SK-N-SH (cell line): ENCODE measurements around the gene SSR4. TPM values are rescaled to one million over a fixed set of nuclear protein-coding genes. Genes with fewer than 3 reads are reported as not detected.

Experiments used
- CTCF ChIA-PET: fragments of 300-600, 350-600 bp; formaldehyde crosslinking; extraction: SDS; loops from one replicate; lab custom pipeline; 2021; lab: Yijun Ruan, JAX
- POLR2A ChIA-PET: fragments of 350-600 bp; sonication (Branson Sonifier 250); formaldehyde crosslinking; extraction: SDS; loops from one replicate; lab custom pipeline; 2020; ENCODE audit warnings: antibody characterized with exemption, inconsistent platforms; lab: Yijun Ruan, JAX
- DNase-seq: peaks from one replicate; pipeline ENCODE4 v3.0.0; 2012
- H2AFZ ChIP-seq: fragments of 200-600 bp; sonication (generic); 2 replicates; pipeline ENCODE4 v1.8.1; 2016; ENCODE audit warnings: antibody characterized with exemption, mild to moderate bottlenecking, low read depth
- H3F3A ChIP-seq: fragments of 200-600 bp; sonication (generic); replicated peaks from 2 replicates; pipeline ENCODE3; 2016; ENCODE audit warnings: antibody characterized with exemption, mild to moderate bottlenecking; ENCODE audit not compliant: insufficient read depth
- H3K27ac ChIP-seq, 2 experiments: fragments of 200-500 bp in 1 of 2; fragments of 200-600 bp in 1 of 2; sonication (Bioruptor generic) in 1 of 2; sonication (generic), shearing (Covaris generic) in 1 of 2; 2 replicates each; pipeline versions ENCODE4 v1.5.1 to v1.6.1; 2014 to 2016; ENCODE audit warnings: low read depth in 2 of 2, inconsistent platforms in 1 of 2, low read length in 1 of 2, mild to moderate bottlenecking in 1 of 2, mixed read lengths in 1 of 2
- H3K27me3 ChIP-seq: fragments of 200-600 bp; sonication (generic), shearing (Covaris generic); 2 replicates; pipeline ENCODE4 v1.6.1; 2016; ENCODE audit warnings: mixed run types; ENCODE audit not compliant: insufficient read depth
- H3K36me3 ChIP-seq, 2 experiments: fragments of 200-500 bp in 1 of 2; fragments of 200-600 bp in 1 of 2; sonication (Bioruptor generic) in 1 of 2; sonication (generic) in 1 of 2; replicated peaks in 1 of 2; 2 replicates each; pipeline versions ENCODE3 to v1.5.1; 2014 to 2016; ENCODE audit warnings: low read length in 1 of 2, mild to moderate bottlenecking in 1 of 2; ENCODE audit not compliant: insufficient read depth in 2 of 2, control insufficient read depth in 1 of 2
- H3K4me1 ChIP-seq, 2 experiments: fragments of 200-500 bp in 1 of 2; fragments of 200-600 bp in 1 of 2; sonication (Bioruptor generic) in 1 of 2; sonication (generic), shearing (Covaris generic) in 1 of 2; 2 replicates each; pipeline versions ENCODE4 v1.5.1 to v1.6.1; 2014 to 2016; ENCODE audit warnings: low read depth in 1 of 2, low read length in 1 of 2, mixed run types in 1 of 2; ENCODE audit not compliant: insufficient read depth in 2 of 2, control insufficient read depth in 1 of 2
- H3K4me2 ChIP-seq: fragments of 200-600 bp; sonication (generic), shearing (Covaris generic); 2 replicates; pipeline ENCODE4 v1.6.1; 2017; ENCODE audit warnings: mixed run types
- H3K4me3 ChIP-seq, 2 experiments: fragments of 200-500 bp in 1 of 2; fragments of 200-600 bp in 1 of 2; sonication (Bioruptor generic) in 1 of 2; sonication (generic), shearing (Covaris generic) in 1 of 2; 2 replicates each; pipeline versions ENCODE4 v1.5.1 to v1.8.1; 2014 to 2016; ENCODE audit warnings: low read depth in 2 of 2, inconsistent platforms in 1 of 2, low read length in 1 of 2, mild to moderate bottlenecking in 1 of 2, mixed read lengths in 1 of 2, moderate library complexity in 1 of 2
- H3K79me2 ChIP-seq: fragments of 200-600 bp; sonication (generic); 2 replicates; pipeline ENCODE4 v1.8.1; 2017; ENCODE audit warnings: mild to moderate bottlenecking; ENCODE audit not compliant: insufficient read depth
- H3K9ac ChIP-seq: fragments of 200-600 bp; sonication (generic); 2 replicates; pipeline ENCODE4 v1.6.1; 2017; ENCODE audit warnings: mixed run types
- H3K9me2 ChIP-seq: fragments of 200-600 bp; sonication (generic); 2 replicates; pipeline ENCODE4 v1.6.1; 2017; ENCODE audit warnings: mixed run types
- H3K9me3 ChIP-seq: fragments of 200-600 bp; sonication (generic); 2 replicates; pipeline ENCODE4 v1.6.1; 2017; ENCODE audit warnings: mixed run types, mild to moderate bottlenecking, moderate library complexity
- H4K20me1 ChIP-seq: fragments of 200-600 bp; sonication (generic); 2 replicates; pipeline ENCODE4 v1.6.1; 2017; ENCODE audit warnings: mild to moderate bottlenecking, mixed run types; ENCODE audit not compliant: insufficient read depth
- CHD2 ChIP-seq: fragments of 150-350 bp; IDR thresholded peaks from 2 replicates; pipeline ENCODE4 v1.6.1; 2018; ENCODE audit warnings: low read length; ENCODE audit not compliant: partially characterized antibody
- ELF1 ChIP-seq: IDR thresholded peaks from 2 replicates; pipeline ENCODE4 v1.4.0; 2012
- EZH2phosphoT487 ChIP-seq: fragments of 200-600 bp; sonication (generic); IDR thresholded peaks from 2 replicates; pipeline ENCODE4 v1.6.1; 2017; ENCODE audit warnings: low read depth, mixed run types, mild to moderate bottlenecking, antibody characterized with exemption, moderate library complexity, borderline replicate concordance
- FOSL2 ChIP-seq: IDR thresholded peaks from 2 replicates; pipeline ENCODE4 v1.4.0; 2012; ENCODE audit warnings: low read depth, mild to moderate bottlenecking, moderate library complexity, borderline replicate concordance
- GABPA ChIP-seq: IDR thresholded peaks from 2 replicates; pipeline ENCODE4 v1.4.0; 2012; ENCODE audit warnings: low read depth, mild to moderate bottlenecking
- JUND ChIP-seq: IDR thresholded peaks from 2 replicates; pipeline ENCODE4 v1.4.0; 2012
- MEF2A ChIP-seq: IDR thresholded peaks from 2 replicates; pipeline ENCODE4 v1.4.0; 2012; ENCODE audit warnings: low read depth, borderline replicate concordance
- POLR2AphosphoS5 ChIP-seq: IDR thresholded peaks from 2 replicates; pipeline ENCODE4 v1.6.1; 2012; ENCODE audit warnings: low read depth, low read length
- RXRA ChIP-seq: IDR thresholded peaks from 2 replicates; pipeline ENCODE4 v1.4.0; 2012; ENCODE audit warnings: low read depth, mild to moderate bottlenecking, borderline replicate concordance
- TCF12 ChIP-seq: IDR thresholded peaks from 2 replicates; pipeline ENCODE4 v1.4.0; 2012
- TEAD4 ChIP-seq: IDR thresholded peaks from 2 replicates; pipeline ENCODE4 v1.4.0; 2012; ENCODE audit warnings: mild to moderate bottlenecking, borderline replicate concordance; ENCODE audit not compliant: insufficient read depth
- YY1 ChIP-seq: IDR thresholded peaks from 2 replicates; pipeline ENCODE4 v1.4.0; 2012; ENCODE audit warnings: low read depth, mild to moderate bottlenecking
- WGBS: methylation state at CpG from one replicate; pipeline ENCODE4 v1.1.6; 2017; ENCODE audit warnings: low lambda C conversion rate; 5-methylcytosine and 5-hydroxymethylcytosine counted together
- polyA plus RNA-seq, 3 experiments: library from polyadenylated mRNA; depleted of rRNA; stranded (reverse); fragments of >200 nt; gene quantifications; 2 replicates each; pipeline ENCODE4 v1.2.3, GENCODE V29; 2012
- TF ChIP-seq, protein P1 (sequence below): IDR thresholded peaks from 2 replicates; pipeline ENCODE4; 2012
- TF ChIP-seq, protein P2 (sequence below): IDR thresholded peaks from 2 replicates; pipeline ENCODE4 v1.4.0; 2012; ENCODE audit warnings: low read depth
- TF ChIP-seq, protein P3 (sequence below): IDR thresholded peaks from 2 replicates; pipeline ENCODE4 v1.4.0; 2012; ENCODE audit warnings: low read depth, borderline replicate concordance
- TF ChIP-seq, protein P4 (sequence below): fragments of 150-350 bp; IDR thresholded peaks from 2 replicates; pipeline ENCODE4 v1.6.1; 2017; ENCODE audit warnings: antibody characterized with exemption, low read length, low read depth, borderline replicate concordance

Gene SSR4
- polyA plus RNA-seq, 1 of the 3 experiments (the other 2 are of a cell fraction): 367 TPM

DNA sequence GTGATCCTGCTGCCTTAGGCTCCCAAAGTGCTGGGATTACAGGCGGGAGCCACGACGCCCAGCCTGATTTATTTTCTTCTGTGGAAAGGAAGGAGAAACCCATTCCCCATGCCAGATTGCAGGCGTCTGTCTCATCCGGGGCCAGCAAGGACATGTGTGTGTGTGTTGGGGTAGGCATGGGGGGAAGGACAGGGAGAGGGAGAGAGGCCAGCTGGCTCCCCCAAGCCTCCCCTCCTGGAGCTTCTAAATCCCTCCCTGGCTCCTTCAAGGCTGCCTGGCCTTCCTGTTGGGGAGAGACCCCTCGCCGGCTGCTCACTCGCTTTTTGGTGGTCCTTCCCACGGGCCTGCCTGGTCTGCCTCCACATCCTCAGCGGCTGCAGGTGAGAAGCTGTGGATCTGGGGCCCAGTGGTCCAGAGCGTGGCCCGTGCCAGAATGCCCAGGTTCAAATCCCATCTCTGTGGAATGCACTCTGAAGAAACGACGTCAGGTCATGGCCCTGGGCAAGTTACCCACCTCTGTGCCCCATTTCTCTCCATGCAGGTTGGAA lies 31.8 kb upstream of the SSR4 start:
- no peaks in the 10 kb centered on the region for H3K9me3 ChIP-seq
- H2AFZ ChIP-seq: no peak overlapping the region
- H3K4me1 ChIP-seq: peaks cover 2 to 27% of the 10 kb centered on the region in 2 experiments; a peak in 1 of 4 replicates
- H3F3A ChIP-seq: no peaks in the 10 kb centered on the region
- H4K20me1 ChIP-seq: peaks cover 9% of the 10 kb centered on the region; the same call in 1 of the 2 replicates
- H3K4me3 ChIP-seq: no peak overlapping the region
- no peaks in the 10 kb centered on the region for H3K36me3 ChIP-seq
- no peaks in the 10 kb centered on the region for H3K27me3 ChIP-seq
- H3K9me2 ChIP-seq: no peaks in the 10 kb centered on the region
- no peak for DNase-seq
- POLR2A ChIA-PET: interaction anchor here (1.2 kb wide), 1 partner anchor 36 kb away, joined by 4 read pairs; no protein-coding TSS in a partner anchor
- H3K79me2 ChIP-seq: peaks cover 6% of the 10 kb centered on the region; the same call in 1 of the 2 replicates
- H3K4me2 ChIP-seq: no peak overlapping the region
- TF ChIP-seq TEAD4 (no peak), CHD2 (no peak), FOSL2 (no peak), YY1 (no peak), GABPA (no peak), EZH2phosphoT487 (no peak), TCF12 (no peak), MEF2A (no peak), POLR2AphosphoS5 (no peak), RXRA (no peak)
- TF ChIP-seq, protein P1, sequence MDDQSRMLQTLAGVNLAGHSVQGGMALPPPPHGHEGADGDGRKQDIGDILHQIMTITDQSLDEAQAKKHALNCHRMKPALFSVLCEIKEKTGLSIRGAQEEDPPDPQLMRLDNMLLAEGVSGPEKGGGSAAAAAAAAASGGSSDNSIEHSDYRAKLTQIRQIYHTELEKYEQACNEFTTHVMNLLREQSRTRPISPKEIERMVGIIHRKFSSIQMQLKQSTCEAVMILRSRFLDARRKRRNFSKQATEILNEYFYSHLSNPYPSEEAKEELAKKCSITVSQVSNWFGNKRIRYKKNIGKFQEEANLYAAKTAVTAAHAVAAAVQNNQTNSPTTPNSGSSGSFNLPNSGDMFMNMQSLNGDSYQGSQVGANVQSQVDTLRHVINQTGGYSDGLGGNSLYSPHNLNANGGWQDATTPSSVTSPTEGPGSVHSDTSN: no peak
- TF ChIP-seq, protein P2, sequence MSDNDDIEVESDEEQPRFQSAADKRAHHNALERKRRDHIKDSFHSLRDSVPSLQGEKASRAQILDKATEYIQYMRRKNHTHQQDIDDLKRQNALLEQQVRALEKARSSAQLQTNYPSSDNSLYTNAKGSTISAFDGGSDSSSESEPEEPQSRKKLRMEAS: no peak
- TF ChIP-seq, protein P3, sequence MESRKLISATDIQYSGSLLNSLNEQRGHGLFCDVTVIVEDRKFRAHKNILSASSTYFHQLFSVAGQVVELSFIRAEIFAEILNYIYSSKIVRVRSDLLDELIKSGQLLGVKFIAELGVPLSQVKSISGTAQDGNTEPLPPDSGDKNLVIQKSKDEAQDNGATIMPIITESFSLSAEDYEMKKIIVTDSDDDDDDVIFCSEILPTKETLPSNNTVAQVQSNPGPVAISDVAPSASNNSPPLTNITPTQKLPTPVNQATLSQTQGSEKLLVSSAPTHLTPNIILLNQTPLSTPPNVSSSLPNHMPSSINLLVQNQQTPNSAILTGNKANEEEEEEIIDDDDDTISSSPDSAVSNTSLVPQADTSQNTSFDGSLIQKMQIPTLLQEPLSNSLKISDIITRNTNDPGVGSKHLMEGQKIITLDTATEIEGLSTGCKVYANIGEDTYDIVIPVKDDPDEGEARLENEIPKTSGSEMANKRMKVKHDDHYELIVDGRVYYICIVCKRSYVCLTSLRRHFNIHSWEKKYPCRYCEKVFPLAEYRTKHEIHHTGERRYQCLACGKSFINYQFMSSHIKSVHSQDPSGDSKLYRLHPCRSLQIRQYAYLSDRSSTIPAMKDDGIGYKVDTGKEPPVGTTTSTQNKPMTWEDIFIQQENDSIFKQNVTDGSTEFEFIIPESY: no peak
- CTCF ChIA-PET: interaction anchor here (0.8 to 10.2 kb wide), 17 partner anchors 16 to 209 kb away, joined by 3 to 134 read pairs (median 4); partner anchors contain the start of genes HCFC1 and RENBP
- 71% methylated on average over 12 of the region's 14 CpGs for WGBS
- H3K27ac ChIP-seq: no peak overlapping the region
- no peak overlapping the region for H3K9ac ChIP-seq

DNA sequence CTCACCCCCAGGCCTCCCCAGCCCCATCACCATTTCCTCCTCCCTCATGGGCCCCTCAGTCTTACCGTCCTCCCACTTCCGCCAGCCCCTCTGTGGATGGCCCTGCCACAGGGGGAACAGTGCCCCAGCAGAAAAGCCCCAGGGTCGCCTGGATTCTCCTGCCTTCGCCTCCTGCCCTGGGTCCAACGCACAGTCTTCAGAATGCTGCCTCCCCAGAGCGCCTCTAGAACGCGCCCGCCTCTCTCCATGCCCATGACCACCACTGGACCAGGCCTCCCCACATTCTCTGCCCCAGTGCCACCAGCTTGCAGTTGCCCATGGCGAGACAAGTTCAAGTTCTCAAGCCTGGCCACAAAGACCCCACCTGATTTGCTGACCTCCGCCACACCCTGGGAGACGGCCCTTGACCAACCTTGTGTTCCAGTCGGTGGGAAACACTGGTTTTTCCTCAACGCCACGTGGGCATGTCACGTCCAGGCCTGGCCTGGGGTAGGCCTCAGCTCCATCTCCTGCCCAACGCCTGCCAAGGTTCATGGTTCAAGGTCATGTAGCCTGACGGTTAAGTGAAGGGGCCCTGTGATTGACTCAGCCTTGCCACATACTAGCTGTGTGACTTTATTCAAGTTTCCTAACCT lies 31.1 kb upstream of the SSR4 start:
- no peak overlapping the region for H3K27ac ChIP-seq
- H3K9me2 ChIP-seq: no peaks in the 10 kb centered on the region
- H3K79me2 ChIP-seq: peaks cover 6% of the 10 kb centered on the region; the same call in 1 of the 2 replicates
- ChIA-PET POLR2A (interaction anchor here (0.6 to 1.2 kb wide), 2 partner anchors 37 to 237 kb away, joined by 3 to 4 read pairs; no protein-coding TSS in a partner anchor), CTCF (interaction anchor here (0.6 to 10.2 kb wide), 37 partner anchors 8 to 249 kb away, joined by 3 to 134 read pairs (median 4); partner anchors contain the start of genes HCFC1, NAA10 and RENBP)
- no peaks in the 10 kb centered on the region for H3K36me3 ChIP-seq
- no peak for DNase-seq
- H3K4me3 ChIP-seq: no peak overlapping the region
- WGBS: 72% methylated on average over 12 of the region's 18 CpGs
- H3K27me3 ChIP-seq: no peaks in the 10 kb centered on the region
- H2AFZ ChIP-seq: no peak overlapping the region
- H3F3A ChIP-seq: no peaks in the 10 kb centered on the region
- no peak overlapping the region for H3K9ac ChIP-seq
- no peak overlapping the region for H3K4me2 ChIP-seq
- no peaks in the 10 kb centered on the region for H3K9me3 ChIP-seq
- no peak for TF ChIP-seq GABPA
- no peak for TF ChIP-seq EZH2phosphoT487
- no peak for TF ChIP-seq RXRA
- TF ChIP-seq FOSL2: no peak
- no peak for TF ChIP-seq JUND
- TF ChIP-seq, protein P4, sequence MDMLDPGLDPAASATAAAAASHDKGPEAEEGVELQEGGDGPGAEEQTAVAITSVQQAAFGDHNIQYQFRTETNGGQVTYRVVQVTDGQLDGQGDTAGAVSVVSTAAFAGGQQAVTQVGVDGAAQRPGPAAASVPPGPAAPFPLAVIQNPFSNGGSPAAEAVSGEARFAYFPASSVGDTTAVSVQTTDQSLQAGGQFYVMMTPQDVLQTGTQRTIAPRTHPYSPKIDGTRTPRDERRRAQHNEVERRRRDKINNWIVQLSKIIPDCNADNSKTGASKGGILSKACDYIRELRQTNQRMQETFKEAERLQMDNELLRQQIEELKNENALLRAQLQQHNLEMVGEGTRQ: no peak
- no peak for TF ChIP-seq ELF1
- peaks cover 9% of the 10 kb centered on the region; the same call in 1 of the 2 replicates for H4K20me1 ChIP-seq
- H3K4me1 ChIP-seq: peaks cover 2 to 27% of the 10 kb centered on the region in 2 experiments; a peak in 1 of 4 replicates
